Tongue (tissue), 2 donors: Measurements from ENCODE around the gene CSF2RB. TPM values are rescaled to one million over a fixed set of nuclear protein-coding genes. Genes with fewer than 3 reads are reported as not detected.
"Not testable (repeated sequence)": the region's sequence is repeated elsewhere in the genome, so short reads cannot be mapped to it uniquely, and the experiment has no call there.

Experiments used
- DNase-seq: peaks from one replicate; pipeline ENCODE4 v3.0.0-alpha.2; 2015
- total RNA-seq: library from RNA; depleted of rRNA; stranded (reverse); fragments of >200 nt; gene quantifications from one replicate; pipeline ENCODE4 v1.2.3, GENCODE V29; 2014

CSF2RB gene
- total RNA-seq, 1 donor from 2014 or later: 4.1 TPM

DNA sequence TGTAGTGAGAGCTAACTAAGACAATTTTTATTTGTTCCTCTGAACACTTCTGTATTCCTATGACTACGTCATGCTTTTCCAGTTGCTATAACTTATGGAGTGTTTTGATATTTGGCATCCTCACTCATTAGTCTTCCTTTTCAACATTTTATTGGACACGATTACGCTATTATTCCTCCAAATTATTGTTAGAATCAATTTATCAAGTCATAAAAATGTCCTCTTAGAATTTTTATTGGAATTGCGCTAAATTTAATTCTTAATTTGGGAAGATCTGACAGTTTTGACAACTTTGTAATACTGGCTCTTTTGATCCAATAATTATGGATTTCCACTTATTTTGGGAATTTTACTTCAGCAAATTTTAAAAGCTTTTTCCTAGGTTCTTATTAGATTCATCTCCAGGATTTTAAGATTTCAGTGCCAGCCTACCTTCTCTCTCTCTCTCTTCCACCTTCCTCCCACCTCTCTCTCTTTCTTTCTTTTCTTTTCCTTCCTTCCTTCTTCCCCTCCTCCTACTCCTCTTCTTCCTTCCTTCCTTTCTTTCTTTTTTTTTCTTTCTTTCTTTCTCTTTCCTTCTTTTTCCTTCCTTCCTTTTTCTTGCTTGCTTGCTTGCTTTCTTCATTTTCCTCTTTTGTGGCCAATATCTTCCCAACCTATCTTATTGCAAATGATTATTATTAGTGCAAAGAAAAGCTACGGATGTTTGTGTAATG lies 55.0 kb downstream of the CSF2RB start:
- no peak for DNase-seq

DNA sequence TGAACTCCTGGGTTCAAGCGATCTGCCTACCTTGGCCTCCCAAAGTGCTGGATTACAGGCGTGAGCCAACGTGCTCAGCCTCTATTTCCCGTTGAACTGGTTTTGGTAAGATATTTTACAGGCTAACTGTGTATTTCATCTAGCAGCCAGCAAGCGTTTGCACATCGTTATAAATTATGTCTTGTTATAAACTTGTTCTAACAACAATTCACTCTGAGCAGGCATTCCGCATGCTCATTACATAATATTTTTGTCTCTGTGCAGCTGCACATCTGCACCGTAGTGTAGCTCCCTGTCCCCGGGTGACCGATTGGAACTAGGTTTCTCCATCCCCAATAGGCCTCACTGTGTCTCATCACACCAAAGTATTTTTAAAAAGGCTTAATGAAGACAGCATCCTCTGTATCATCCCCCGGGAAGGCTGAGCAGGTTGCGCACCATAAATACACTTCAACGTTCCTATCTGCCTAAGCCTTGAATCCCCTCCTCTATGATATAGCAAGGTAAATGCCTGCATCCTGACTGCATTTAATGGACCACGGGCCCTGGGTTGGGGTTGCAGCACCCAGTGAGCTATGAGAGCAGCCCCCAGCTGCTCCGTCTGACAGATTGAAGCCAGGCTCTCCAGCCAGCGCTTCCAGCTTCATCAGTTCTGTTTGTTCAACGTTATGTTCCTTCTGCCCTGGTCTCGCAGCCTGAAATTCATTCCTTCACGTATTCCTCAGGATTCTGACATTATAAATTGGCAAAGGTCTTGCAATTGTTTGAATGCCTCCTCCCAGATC lies 58.1 kb downstream of the CSF2RB start:
- DNase-seq: peak; percentile 27

DNA sequence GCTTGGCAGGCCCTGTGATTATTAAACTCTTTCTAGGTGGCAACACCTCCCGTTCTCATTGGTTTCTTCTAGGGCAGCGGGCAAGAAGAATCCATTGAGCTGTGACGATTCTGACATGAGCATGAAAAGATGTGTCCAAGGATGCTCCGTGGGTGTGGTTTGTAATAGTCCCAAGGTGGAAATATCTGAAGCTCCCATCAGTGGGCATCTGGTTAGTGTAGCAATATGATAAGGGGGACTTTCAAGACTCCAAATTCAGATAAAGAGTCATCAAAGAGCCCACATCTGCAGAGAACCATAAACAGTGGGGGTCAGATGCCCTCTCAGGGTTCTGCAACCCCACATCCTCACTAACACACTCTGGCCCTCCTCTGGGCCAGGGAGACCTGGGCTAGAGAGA lies 63.2 kb downstream of the CSF2RB start:
- no peak for DNase-seq

DNA sequence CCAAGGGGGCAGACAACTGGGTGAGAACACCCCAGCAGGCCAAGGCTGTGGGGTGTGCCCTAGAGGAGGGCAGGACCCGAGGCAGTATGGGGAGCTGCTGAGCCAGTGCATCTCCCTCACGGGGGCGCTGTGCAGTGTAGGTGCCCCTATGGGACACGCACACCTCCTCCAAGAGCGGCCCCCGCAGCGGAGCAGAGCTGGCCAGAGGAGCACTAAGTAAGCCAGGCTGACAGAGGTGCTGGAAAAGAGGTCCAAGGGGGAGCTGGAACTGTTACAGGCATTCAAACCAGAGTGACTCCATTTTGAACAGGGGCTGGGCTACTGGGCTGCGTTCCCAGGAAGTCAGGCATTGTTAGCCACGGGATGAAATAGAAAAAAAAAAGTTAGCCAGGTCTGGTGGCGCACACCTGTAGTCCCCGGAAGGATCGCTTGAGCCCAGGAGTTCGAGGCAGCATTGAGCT lies 64.0 kb downstream of the CSF2RB start:
- peak; percentile 26 for DNase-seq

DNA sequence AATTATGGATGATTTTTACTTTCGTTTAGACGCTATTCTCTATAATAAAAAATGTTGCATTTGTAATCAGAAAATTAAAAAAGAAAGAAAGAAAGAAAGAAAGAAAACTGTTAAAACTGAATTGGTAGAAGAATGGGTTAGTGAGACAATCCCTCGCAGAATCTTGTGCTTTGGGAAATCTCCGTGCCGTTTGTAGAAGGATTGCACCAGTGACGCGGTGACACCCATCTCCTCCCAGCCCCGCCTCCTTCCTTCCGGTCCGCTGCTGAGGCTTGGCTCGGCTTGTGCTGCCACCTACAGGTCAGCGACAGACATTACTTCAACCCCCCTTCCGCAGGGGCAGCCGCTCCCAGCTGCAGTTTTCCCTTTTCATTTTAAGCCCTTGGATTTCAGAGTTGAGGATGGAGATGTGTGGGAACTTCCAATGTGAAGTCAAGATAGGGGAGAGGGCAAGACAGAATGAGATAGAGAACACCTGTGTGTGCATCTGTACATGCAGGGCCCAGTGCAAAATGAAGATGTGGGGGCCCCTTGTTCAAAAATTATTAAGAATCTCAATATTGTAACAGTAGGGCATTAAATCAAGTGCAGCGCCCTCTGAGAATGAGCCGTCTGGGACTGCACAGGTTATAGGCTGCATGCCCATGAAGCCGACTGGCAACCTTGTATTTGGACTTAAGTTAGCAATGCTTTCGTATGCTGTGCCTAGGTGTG lies 64.7 kb downstream of the CSF2RB start:
- DNase-seq: peak; percentile 96

DNA sequence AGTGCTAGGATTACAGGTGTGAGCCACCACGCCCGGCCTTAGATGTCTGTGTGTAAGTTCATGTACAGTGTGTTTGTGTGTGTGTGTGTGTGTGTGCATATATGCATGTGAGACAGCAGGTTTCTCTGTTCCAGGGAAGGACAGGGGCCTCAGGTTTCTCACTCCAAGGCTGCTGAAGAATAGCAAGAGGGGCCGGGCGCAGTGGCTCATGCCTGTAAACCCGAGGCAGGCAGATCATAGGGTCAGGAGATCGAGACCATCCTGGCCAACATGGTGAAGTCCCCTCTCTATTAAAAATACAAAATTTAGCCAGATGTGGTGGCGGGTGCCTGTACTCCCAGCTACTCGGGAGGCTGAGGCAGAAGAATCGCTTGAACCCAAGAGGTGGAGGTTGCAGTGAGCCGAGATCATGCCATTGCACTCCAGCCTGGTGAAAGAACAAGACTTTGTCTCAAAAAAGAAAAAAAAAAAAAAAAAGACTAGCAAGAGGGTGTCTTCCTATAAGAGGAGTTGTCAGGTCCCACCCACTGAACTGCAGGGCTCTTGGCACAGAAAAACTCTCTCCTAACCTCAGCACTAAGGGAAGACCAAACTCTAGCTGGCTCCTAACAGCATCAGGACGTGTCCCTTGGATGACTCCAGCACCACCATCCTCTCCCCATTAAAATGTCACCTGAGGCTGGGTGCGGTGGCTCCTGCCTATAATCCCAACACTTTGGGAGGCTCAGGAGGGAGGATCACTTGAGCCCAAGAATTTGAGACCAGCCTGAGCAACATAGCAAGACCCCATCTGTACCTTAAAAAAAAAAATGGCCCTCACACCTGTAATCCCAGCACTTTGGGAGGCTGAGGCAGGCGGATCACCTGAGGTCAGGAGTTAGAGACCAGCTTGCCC lies 65.8 kb downstream of the CSF2RB start:
- DNase-seq: no peak

DNA sequence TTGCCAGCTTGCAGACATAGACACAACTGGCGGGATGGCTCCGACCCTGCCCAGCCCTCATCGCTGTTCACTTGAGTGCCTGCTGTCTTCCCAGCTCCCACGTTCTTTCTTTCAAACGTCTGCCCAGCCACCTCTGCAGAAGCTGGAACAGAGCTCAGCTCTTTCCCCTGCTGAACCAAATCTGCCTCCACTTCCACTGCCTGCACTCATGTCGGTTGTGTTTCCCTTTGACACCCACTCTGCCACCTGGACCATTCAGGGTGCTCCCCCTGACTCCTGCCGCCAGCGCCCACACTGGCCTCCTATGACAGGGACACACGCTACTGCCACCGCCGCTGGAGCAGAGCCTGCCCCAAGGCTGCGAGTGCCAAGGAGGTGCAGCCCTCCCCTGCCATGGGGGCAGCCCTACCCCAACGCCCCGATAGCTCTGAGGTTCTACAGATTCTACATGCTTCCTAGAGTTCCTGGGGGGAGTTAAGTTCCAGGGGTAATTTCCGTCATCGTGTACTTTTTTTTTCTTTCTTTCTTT lies 67.9 kb downstream of the CSF2RB start:
- DNase-seq: peak; percentile 22

DNA sequence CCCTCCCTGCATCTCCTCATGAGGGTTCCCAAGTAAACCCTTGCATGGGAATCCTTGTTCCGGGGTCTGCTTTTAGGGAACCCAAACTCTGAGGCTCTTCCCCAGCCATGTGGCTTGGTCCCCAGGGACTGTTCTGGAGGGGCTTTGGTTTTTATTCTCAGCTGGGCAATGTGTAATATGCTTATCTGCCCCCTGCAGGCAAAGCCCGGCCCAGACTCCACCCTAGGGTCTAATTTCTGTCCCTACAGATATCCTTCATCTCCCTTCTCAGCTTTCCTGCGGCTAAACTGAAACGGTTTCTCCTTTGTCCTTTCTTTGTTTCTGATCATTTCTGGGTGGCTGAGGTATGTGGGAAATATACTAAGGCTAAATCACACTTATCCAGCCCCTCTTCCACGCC lies 68.7 kb downstream of the CSF2RB start:
- DNase-seq: no peak

DNA sequence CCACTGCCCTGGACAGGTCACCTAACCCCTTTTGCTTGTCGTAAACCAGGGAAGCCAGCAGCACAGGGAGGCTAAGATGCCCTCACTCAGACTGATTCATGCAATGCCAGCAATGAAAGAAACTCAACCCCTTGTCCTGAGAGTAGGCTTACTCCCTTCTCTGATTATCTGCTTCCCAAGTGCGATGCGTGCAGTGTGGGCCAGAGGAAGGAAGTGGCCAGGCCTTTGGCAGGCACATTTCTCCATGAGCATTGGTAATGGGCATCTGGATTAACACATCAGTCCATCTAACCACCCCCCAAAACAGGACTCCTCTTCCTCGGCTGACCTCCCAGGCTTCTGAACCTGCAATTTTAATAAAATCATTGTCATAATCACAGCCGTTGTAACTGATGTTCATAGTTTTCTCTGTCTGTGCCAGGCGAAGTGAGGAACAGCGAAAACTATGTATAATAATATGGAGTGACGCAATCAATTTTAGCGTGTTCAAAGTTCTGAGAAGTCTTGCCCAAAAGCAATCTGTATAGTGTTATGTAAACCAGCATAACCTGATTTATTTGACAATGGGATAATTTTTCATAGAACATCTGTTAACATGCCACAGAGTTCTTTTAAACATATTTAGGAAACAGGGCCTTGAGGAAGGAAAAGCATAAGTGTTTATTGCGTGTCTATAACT lies 71.9 kb downstream of the CSF2RB start:
- DNase-seq: peak; percentile 26

DNA sequence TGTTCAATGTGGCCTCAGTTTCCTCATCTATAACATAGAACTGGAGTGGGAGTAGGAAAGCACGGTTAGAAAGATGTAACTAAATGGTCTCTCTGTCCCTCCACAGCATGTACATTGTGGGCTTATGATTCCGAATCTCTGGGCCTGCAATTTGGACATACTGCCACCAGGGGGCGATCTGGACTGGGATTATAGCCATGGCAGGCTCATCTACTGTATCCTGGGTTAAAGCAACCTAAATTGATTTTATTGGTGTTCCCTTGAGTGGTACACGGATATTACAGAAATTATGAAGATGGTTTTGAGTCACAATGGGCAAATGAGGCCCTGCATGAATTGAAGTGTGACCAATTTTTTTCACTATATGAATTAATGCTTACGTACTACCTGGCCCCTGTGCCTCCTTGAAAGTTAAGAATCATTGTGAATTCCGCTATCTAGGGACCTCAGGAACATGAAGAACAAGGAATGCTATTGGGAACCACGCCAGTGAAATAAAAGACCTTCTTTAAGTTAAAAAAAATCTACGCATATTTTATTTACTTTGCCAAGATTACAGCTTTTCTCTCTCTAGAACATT lies 72.9 kb downstream of the CSF2RB start:
- DNase-seq: no peak

DNA sequence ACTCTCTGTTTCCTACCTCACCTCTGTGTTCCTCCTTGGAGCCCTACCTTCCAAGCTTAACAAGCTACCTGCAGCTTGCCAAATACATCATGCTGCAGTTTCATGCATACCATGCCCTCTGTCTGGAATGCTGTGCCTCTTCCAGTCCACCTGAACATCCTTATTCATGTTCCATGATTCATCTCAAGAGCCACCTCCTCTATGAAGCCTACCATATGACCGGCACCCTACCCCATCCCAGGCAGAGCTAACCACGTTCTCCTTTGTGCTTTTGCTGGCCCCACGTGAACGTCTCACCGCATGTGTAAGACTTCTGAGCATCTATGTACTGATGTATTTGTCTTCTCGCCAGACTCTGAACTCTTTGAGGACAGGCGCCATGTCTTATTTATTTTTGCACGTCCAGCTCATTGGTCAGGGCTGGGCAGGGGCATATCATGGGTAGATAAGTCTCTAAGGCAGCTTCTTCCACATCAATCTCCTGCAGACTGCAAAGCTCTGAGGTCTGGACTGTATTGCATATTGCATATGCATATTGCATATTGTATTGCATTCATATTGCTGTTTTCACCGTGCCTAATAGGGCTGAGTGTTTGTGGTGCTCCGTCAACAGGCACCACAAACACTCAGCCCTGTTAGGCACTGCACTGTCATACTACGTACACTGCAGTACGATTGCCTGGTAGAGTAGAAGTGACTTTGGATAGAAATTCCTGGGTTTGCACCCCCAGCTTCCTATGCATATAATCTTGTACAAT lies 74.8 kb downstream of the CSF2RB start:
- no peak for DNase-seq

DNA sequence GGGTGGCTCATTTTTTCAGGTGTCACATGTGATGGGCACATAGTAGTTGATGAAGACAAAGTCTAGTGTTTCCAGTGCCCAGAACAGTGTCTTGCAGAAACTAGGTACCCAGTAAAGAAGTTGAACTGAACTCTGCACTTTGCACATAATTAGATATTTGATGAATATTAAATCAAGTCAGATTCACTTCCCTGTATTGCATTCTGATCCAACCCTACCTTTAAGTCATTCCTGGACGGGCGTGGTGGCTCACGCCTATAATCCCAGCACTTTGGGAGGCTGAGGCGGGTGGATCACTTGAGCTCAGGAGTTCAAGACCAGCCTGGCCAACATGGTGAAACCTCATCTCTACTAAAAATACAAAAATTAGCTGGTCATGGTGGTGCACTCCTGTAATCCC lies 75.6 kb downstream of the CSF2RB start:
- DNase-seq: not testable (repeated sequence)

Other genes with a start within 250 kb of the CSF2RB start
- not detected for gene CACNG2, start 209.9 kb upstream of the CSF2RB start, total RNA-seq
- gene IFT27, start 137.5 kb upstream of the CSF2RB start, total RNA-seq: 14.0 TPM
- 12.5 TPM for gene PVALB, start 96.6 kb upstream of the CSF2RB start, total RNA-seq
- 5.7 TPM for gene NCF4, start 52.6 kb upstream of the CSF2RB start, total RNA-seq
- 28.3 TPM for gene TST, start 105.8 kb downstream of the CSF2RB start, total RNA-seq
- 57.4 TPM for gene MPST, start 106.1 kb downstream of the CSF2RB start, total RNA-seq
- 22.4 TPM for gene KCTD17, start 138.1 kb downstream of the CSF2RB start, total RNA-seq
- gene TMPRSS6, start 196.1 kb downstream of the CSF2RB start, total RNA-seq: not detected
- gene IL2RB, start 236.3 kb downstream of the CSF2RB start, total RNA-seq: 0.51 TPM